SU-DHL-6 (cell line): ENCODE results near the gene ERAP2.

ENCODE experiments used
- CTCF ChIP-seq: fragments of 200-600 bp; sonication (generic); IDR thresholded peaks from one replicate; pipeline ENCODE4 v1.5.1; 2017; ENCODE audit warnings: antibody characterized with exemption, mild to moderate bottlenecking, low read length, moderate library complexity; ENCODE audit not compliant: insufficient read depth, poor library complexity, severe bottlenecking
- EZH2phosphoT487 ChIP-seq: fragments of 200-600 bp; sonication (generic), shearing (Covaris generic); conservative IDR thresholded peaks from 2 replicates; pipeline ENCODE4 v1.6.1; 2018; ENCODE audit warnings: mild to moderate bottlenecking, antibody characterized with exemption, low read length, moderate library complexity, mixed read lengths

- no peak for TF ChIP-seq CTCF
- TF ChIP-seq EZH2phosphoT487 = no peak
Observed at GRCh38 chr5:96920744-96921355, 44.5 kb downstream of the ERAP2 start.
